Astrocyte of the spinal cord (primary cell): Measurements from ENCODE around the gene VSX2.

Experiments used
- DNase-seq: peaks from one replicate; pipeline ENCODE4 v3.0.0; 2011; ENCODE audit warnings: low read depth, low spot score
- H3K4me3 ChIP-seq: 2 replicates; pipeline ENCODE4 v1.5.1; 2011; ENCODE audit warnings: low read depth, mild to moderate bottlenecking, low read length, moderate library complexity
- CTCF ChIP-seq: IDR thresholded peaks from 2 replicates; pipeline ENCODE4 v1.5.1; 2012; ENCODE audit warnings: low read depth, mild to moderate bottlenecking, low read length, inconsistent platforms
- in situ Hi-C: cut with HindIII; loops from 2 replicates; pipeline ENCODE4 v1.10.0; 2017; ENCODE audit warnings: low sequenced_read_pairs

Gene VSX2

DNA sequence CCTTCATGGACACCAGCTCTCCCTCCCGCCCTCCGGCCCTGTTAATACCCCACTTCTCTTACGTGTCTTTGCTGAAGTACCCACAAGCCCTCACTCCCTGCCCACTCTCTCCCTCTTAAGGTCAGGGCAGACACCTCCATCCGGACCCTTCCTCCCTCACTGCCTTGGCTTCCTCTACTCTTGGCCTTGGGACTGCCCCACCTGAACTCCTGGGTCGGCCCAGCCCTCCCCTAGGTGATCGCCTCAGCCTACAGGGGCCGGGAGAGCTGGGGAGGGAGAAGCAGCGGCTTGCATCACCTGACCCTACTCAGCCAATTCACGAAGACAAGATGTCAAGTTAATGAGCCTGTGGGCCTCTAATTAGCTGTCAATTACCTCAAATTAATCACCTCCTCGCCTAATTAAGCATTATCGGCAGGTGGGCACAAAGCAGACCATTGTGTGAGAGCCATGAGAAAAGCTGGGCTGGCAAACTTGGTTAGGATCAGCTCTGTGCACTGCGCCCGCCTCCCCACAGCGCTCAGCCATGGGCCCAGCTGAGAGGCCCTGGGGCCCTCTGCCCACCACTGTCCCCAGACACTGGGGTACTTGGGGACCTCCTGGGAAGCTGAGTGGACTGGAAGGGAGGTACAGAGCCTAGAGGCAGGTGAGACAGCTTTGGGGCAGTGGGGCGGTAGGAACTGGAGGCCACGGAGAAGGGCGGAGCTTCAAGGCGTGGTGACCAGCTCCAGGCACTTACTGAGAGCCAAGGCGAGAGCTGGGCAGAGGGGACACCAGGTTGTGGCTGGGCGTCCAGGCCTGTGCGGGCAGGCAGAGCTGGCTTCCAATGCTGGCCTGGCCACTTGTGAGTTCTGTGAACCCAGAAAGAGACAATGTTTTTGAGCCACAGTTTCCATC, 25.1 kb upstream of the VSX2 start:
- no peak for DNase-seq
- in situ Hi-C loops = no loop called here
- H3K4me3 ChIP-seq = no peak overlapping the region
- no peak for TF ChIP-seq CTCF

DNA sequence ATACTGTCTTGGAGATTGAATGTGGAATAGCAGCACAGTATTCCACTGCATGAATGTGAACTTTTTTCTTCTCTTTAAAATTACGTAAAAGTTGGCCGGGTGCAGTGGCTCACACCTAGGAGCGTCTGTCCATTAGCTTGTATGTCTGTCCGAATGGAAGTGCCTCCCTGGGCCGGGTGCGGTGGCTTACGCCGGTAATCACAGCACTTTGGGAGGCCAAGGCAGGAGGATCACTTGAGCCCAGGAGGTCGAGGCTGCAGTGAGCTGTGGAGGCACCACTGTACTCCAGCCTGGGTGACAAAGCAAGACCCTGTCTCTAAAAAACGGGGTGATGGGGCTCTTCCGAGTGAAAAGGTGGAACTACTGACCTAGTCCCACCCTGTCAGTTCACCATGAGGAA, 22.6 kb upstream of the VSX2 start:
- H3K4me3 ChIP-seq = no peak overlapping the region
- in situ Hi-C loops = no loop called here
- no peak for TF ChIP-seq CTCF
- no peak for DNase-seq

DNA sequence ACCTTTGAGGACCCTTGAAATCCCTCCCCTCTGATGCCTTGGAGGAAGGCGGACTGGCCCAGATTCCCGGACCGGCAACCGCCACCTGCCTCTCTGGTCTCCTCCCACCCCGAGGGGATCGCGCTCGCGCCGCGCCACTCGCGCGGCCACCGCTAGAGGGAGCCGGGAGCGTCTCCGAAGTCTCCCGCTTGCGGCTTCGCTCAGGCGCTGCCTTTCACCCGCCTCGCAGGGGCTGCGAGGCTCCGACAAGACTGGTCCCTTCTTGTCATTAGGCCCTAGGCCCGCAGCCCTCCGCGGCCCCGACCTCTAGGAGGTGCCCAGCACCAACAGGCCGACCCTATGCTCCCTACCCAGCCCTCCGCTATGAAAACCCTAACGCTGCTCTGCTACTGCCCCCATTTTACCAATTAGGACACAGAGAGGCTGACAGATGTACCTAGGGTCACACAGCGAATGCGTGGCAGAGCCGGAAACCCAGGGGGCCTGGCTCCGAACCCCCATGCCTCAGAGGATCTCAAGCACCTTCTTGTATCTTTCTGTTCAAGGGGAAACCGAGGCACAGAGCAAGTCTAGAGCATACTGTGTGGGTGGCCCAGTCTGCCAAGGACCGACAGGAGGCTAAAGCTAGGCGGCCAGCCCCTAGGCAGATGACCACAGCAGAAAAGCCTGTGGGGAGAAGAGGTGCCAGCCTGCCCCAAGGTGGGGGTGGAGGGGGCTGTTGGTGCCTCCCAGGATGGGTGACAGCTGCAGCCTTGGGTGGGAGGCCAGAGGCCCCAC, 21.4 kb upstream of the VSX2 start:
- TF ChIP-seq CTCF = peak; percentile 96
- no peak overlapping the region for H3K4me3 ChIP-seq
- peak; percentile 63 for DNase-seq
- in situ Hi-C loops = no loop called here

GRCh38 chr14:74218462-74218861, 20.8 kb upstream of the VSX2 start:
- H3K4me3 ChIP-seq = no peak overlapping the region
- DNase-seq = no peak
- TF ChIP-seq CTCF = no peak
- in situ Hi-C loops = no loop called here

- no peak overlapping the region for H3K4me3 ChIP-seq
- TF ChIP-seq CTCF = no peak
- in situ Hi-C loops = no loop called here
- no peak for DNase-seq
Measured at GRCh38 chr14:74219277-74220205, 19.7 kb upstream of the VSX2 start.

- no peak for DNase-seq
- in situ Hi-C loops = no loop called here
- H3K4me3 ChIP-seq = no peak overlapping the region
- TF ChIP-seq CTCF = no peak
Measured at GRCh38 chr14:74220991-74221390, 18.3 kb upstream of the VSX2 start.
